Loucy (cell line): ENCODE data around the gene POLR3A.

Experiments used
- CTCF ChIP-seq: fragments of 200-600 bp; sonication (generic); conservative IDR thresholded peaks from 2 replicates; pipeline ENCODE4 v1.5.1; 2014; ENCODE audit warnings: mild to moderate bottlenecking, antibody characterized with exemption, low read length
- EZH2phosphoT487 ChIP-seq: fragments of 200-600 bp; IDR thresholded peaks from 2 replicates; pipeline ENCODE4 v1.6.1; 2018; ENCODE audit warnings: antibody characterized with exemption, mild to moderate bottlenecking, moderate library complexity, borderline replicate concordance

GRCh38 chr10:78071140-78071856 is 42.0 kb upstream of the POLR3A start:
- TF ChIP-seq CTCF (no peak), EZH2phosphoT487 (no peak)
